ENCODE results near the gene DNAH3.

DNA sequence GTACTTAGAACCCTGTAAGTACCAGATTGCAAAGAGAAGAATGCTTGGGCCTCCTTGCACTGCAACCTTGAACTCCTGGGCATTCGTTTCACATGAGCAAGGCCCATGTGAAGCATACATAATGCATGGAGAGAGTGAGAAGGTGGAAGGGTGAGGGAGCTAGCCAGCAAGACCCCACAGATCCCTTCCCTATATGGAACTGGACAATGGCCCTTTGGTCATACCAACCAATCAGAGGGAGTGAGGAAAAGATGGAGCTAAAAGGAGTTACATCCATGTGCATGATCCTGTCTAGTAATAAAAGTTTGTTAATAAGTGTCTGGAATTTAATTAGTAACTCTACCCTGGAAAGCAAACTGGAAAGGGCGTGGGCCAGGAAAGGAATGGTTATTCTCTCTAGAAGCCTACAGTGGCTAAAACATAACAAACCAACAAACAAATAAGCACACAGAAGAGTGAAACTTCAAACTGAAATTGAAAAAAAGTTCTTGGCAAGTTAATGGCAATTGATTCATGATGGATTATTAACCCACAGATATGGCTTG lies 29.6 kb downstream of the DNAH3 start:
- TF ChIP-seq, protein P1, sequence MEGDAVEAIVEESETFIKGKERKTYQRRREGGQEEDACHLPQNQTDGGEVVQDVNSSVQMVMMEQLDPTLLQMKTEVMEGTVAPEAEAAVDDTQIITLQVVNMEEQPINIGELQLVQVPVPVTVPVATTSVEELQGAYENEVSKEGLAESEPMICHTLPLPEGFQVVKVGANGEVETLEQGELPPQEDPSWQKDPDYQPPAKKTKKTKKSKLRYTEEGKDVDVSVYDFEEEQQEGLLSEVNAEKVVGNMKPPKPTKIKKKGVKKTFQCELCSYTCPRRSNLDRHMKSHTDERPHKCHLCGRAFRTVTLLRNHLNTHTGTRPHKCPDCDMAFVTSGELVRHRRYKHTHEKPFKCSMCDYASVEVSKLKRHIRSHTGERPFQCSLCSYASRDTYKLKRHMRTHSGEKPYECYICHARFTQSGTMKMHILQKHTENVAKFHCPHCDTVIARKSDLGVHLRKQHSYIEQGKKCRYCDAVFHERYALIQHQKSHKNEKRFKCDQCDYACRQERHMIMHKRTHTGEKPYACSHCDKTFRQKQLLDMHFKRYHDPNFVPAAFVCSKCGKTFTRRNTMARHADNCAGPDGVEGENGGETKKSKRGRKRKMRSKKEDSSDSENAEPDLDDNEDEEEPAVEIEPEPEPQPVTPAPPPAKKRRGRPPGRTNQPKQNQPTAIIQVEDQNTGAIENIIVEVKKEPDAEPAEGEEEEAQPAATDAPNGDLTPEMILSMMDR (IDR thresholded peaks at IDR 0.05) = no peak
- TF ChIP-seq POLR2A (IDR thresholded peaks at IDR 0.05) (no peak), POLR2AphosphoS5 (IDR thresholded peaks at IDR 0.05) (no peak), EP300 (IDR thresholded peaks at IDR 0.05) (no peak)
